B cell (primary cell): ENCODE data around the gene CDNF.

ENCODE experiments used
- EZH2 ChIP-seq: IDR thresholded peaks from 2 replicates; pipeline ENCODE4 v1.6.1; 2012; ENCODE audit warnings: borderline replicate concordance, low read depth, mild to moderate bottlenecking, moderate library complexity, low read length; ENCODE audit not compliant: insufficient read depth, poor library complexity, severe bottlenecking
- TF ChIP-seq, protein P1 (sequence below): fragments of 200-600 bp; IDR thresholded peaks from one replicate; pipeline ENCODE4 v1.8.0; 2022; ENCODE audit warnings: antibody characterized with exemption, mild to moderate bottlenecking

DNA sequence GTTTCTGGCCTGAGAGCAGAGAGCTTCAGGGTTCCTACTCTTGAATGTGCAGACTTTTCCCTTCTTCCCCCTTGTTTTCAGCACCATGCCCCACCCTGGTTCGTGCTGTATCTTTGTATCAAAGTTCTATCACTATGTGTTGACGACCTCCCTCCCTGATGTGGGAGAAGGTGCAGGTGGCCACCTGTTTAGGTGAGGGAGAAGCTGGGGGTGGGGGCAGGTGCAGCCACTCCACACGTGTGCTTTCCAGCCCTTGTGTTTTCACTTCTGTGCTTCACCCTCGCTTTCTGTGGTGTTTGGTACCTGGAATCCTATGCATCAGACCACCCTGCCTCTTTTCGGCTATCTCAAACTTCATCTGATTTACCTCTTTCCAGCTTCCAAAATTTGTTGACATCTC lies 21.2 kb upstream of the CDNF start:
- TF ChIP-seq, protein P1, sequence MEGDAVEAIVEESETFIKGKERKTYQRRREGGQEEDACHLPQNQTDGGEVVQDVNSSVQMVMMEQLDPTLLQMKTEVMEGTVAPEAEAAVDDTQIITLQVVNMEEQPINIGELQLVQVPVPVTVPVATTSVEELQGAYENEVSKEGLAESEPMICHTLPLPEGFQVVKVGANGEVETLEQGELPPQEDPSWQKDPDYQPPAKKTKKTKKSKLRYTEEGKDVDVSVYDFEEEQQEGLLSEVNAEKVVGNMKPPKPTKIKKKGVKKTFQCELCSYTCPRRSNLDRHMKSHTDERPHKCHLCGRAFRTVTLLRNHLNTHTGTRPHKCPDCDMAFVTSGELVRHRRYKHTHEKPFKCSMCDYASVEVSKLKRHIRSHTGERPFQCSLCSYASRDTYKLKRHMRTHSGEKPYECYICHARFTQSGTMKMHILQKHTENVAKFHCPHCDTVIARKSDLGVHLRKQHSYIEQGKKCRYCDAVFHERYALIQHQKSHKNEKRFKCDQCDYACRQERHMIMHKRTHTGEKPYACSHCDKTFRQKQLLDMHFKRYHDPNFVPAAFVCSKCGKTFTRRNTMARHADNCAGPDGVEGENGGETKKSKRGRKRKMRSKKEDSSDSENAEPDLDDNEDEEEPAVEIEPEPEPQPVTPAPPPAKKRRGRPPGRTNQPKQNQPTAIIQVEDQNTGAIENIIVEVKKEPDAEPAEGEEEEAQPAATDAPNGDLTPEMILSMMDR: no peak
- no peak for TF ChIP-seq EZH2
